HL-60 (cell line): ENCODE data around the gene WFDC5.

Source experiments
- DNase-seq, 2 experiments: peaks; one replicate each; pipeline ENCODE4 v3.0.0-alpha.2; 2010 to 2020; ENCODE audit warnings: low read depth in 1 of 2, low spot score in 1 of 2
- H3K27ac ChIP-seq: fragments of 250-450 bp; sonication (Bioruptor Pico); replicated peaks from 2 replicates; pipeline ENCODE4 v1.5.1; 2020; ENCODE audit warnings: mild to moderate bottlenecking, moderate library complexity
- H3K27me3 ChIP-seq: fragments of 250-450 bp; sonication (Bioruptor Pico); 2 replicates; pipeline ENCODE4 v1.5.1; 2021; ENCODE audit warnings: mild to moderate bottlenecking, moderate library complexity; ENCODE audit not compliant: insufficient read depth, poor library complexity, severe bottlenecking
- H3K4me3 ChIP-seq: replicated peaks from 2 replicates; pipeline ENCODE4 v1.5.1; 2011; ENCODE audit warnings: mild to moderate bottlenecking, control low read depth, low read length; ENCODE audit not compliant: insufficient read depth
- GABPA ChIP-seq: IDR thresholded peaks from 2 replicates; pipeline ENCODE4 v1.6.1; 2012; ENCODE audit warnings: low read depth
- POLR2AphosphoS5 ChIP-seq: IDR thresholded peaks from 2 replicates; pipeline ENCODE4 v1.6.1; 2012; ENCODE audit warnings: low read depth
- SPI1 ChIP-seq: IDR thresholded peaks from 2 replicates; pipeline ENCODE4 v1.6.1; 2012; ENCODE audit warnings: low read depth, mild to moderate bottlenecking, borderline replicate concordance
- long read RNA-seq: library from polyadenylated mRNA; unstranded; transcript quantifications from one replicate; pipeline ENCODE4 v2.0.0, GENCODE V29; 2020
- TF ChIP-seq, protein P1 (sequence below): IDR thresholded peaks from one replicate; pipeline ENCODE4 v1.5.1; 2011; ENCODE audit warnings: low read length, control low read depth, inconsistent platforms; ENCODE audit not compliant: insufficient read depth
- TF ChIP-seq, protein P2 (sequence below): IDR thresholded peaks from 2 replicates; pipeline ENCODE4 v1.6.1; 2012; ENCODE audit warnings: low read depth; ENCODE audit not compliant: insufficient replicate concordance

WFDC5 gene, protein sequence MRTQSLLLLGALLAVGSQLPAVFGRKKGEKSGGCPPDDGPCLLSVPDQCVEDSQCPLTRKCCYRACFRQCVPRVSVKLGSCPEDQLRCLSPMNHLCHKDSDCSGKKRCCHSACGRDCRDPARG
- long read RNA-seq: 0 reads

DNA sequence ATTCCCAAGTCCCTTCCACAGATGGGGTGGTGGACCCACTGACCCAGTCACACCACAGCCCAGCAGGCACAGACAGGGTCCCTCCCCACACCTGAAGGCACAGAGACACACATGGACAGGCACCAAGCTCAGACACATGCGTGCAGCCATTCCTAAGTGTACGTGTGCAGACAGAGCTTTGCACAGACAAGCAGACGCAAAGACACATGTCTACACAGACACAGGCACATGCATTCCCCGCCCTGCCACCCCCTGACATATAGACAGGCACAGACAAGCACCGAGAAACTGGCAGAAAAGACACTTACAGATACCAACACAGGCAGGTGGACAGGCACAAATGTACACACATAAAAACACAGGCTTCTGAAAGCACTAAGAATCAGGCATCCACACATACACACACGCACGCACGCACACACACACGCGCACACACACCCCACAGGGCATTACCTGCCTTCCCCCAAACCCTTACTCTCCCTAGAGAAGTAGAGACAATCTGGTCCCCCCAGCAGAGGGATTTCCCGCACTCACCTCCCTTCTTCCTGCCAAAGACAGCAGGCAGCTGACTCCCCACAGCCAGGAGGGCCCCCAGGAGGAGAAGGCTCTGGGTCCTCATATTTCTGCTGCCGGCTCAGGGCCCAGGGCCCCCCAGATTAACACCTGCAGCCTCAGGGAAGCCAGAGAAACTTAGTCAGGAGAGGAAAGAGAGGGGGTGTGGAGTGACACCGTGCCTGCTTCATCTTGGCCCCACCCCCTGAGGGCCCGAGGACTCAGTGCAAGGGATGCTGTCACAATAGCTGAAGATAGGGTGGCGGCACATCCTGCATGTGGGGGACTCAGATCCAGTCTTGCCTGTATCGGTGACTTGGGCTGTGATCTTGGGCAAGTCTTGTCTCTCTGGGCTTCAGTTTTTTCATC, at the start of gene WFDC5:
WFDC5 (minus strand) TSS at position 710 of the 921 bp plus-strand sequence; CDS start at position 619, 91 bp downstream.
- Histone ChIP-seq H3K4me3 (no peak within 1 kb of the TSS), H3K27ac (no peak within 1 kb of the TSS), H3K27me3 (peaks cover 3% of the 10 kb centered on the region)
- TF ChIP-seq, protein P1, sequence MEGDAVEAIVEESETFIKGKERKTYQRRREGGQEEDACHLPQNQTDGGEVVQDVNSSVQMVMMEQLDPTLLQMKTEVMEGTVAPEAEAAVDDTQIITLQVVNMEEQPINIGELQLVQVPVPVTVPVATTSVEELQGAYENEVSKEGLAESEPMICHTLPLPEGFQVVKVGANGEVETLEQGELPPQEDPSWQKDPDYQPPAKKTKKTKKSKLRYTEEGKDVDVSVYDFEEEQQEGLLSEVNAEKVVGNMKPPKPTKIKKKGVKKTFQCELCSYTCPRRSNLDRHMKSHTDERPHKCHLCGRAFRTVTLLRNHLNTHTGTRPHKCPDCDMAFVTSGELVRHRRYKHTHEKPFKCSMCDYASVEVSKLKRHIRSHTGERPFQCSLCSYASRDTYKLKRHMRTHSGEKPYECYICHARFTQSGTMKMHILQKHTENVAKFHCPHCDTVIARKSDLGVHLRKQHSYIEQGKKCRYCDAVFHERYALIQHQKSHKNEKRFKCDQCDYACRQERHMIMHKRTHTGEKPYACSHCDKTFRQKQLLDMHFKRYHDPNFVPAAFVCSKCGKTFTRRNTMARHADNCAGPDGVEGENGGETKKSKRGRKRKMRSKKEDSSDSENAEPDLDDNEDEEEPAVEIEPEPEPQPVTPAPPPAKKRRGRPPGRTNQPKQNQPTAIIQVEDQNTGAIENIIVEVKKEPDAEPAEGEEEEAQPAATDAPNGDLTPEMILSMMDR: no peak
- no peak for DNase-seq

DNA sequence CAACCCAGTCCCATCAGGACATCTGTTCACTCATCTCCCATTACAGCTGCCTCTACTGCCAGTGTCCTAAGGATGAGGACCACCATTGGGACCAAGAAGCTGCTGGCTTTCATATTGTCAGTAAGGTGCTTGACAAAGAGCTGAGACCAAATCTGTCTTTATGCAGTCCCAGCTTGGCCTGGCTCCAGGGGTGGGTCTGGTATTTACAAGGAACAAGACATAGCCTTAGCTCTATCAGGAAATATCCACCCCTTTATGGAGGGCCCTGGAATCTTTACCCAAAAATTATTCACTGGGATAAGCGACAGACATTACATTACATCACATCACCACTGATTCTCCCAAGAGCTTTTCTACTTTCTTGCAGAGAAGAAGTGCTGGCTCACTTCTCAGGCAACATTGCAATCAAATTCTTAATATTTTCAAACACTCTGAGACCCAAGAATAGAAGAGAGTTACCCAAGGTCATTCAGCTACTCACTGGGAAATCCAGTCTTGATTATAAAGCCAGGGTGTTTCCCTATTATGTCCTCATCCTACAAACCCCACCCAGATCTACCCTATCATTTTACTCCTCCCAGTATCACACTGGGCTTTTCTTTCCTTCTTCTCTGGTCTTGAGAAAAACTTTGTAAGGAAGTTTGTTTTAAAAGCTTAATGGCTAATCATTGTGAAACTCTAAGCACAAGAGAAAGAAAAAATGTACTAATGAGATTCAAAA, 48.3 kb upstream of the WFDC5 start:
- Histone ChIP-seq H3K27me3 (peaks cover 3% of the 10 kb centered on the region), H3K4me3 (no peak overlapping the region), H3K27ac (no peak overlapping the region)
- no peak for DNase-seq
- TF ChIP-seq, protein P2, sequence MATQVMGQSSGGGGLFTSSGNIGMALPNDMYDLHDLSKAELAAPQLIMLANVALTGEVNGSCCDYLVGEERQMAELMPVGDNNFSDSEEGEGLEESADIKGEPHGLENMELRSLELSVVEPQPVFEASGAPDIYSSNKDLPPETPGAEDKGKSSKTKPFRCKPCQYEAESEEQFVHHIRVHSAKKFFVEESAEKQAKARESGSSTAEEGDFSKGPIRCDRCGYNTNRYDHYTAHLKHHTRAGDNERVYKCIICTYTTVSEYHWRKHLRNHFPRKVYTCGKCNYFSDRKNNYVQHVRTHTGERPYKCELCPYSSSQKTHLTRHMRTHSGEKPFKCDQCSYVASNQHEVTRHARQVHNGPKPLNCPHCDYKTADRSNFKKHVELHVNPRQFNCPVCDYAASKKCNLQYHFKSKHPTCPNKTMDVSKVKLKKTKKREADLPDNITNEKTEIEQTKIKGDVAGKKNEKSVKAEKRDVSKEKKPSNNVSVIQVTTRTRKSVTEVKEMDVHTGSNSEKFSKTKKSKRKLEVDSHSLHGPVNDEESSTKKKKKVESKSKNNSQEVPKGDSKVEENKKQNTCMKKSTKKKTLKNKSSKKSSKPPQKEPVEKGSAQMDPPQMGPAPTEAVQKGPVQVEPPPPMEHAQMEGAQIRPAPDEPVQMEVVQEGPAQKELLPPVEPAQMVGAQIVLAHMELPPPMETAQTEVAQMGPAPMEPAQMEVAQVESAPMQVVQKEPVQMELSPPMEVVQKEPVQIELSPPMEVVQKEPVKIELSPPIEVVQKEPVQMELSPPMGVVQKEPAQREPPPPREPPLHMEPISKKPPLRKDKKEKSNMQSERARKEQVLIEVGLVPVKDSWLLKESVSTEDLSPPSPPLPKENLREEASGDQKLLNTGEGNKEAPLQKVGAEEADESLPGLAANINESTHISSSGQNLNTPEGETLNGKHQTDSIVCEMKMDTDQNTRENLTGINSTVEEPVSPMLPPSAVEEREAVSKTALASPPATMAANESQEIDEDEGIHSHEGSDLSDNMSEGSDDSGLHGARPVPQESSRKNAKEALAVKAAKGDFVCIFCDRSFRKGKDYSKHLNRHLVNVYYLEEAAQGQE: no peak
- TF ChIP-seq POLR2AphosphoS5: no peak
- TF ChIP-seq, protein P1: no peak

DNA sequence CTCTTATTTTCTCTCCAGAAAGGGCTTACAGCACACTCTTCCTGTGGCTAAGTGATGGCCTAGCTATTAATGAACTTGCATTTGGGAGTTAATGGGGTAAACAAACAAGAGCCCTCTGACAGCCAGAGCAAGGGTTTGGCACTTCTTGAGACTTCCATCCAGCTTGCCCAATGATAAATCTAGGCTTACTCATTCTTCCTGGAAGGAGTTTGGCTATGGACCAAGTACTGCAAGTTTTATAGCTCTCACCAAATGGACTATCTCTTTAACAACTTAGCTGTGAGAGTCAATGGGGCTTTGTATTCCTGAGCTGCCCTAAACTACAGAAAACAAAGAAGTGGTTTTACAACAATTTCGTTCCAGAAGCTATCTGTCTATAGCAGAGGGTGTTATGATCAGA, 43.0 kb upstream of the WFDC5 start:
- H3K27me3 ChIP-seq: no peaks in the 10 kb centered on the region
- no peak overlapping the region for H3K4me3 ChIP-seq
- DNase-seq: no peak
- TF ChIP-seq, protein P1: no peak
- TF ChIP-seq, protein P2: no peak
- no peak for TF ChIP-seq POLR2AphosphoS5
- no peak for TF ChIP-seq SPI1
- no peak for TF ChIP-seq GABPA
- no peak overlapping the region for H3K27ac ChIP-seq
